H1 (cell line): ENCODE results near the gene LURAP1L. TPM values are rescaled to one million over a fixed set of nuclear protein-coding genes. Genes with fewer than 3 reads are reported as not detected.

Source experiments
- JUND ChIP-seq: IDR thresholded peaks from 2 replicates; pipeline ENCODE4 v1.6.1; 2011; ENCODE audit warnings: mild to moderate bottlenecking, improper control_type of control experiment, low read length
- PHF8 ChIP-seq: fragments of 200-600 bp; sonication (generic); conservative IDR thresholded peaks from 2 replicates; pipeline ENCODE4 v1.7.1; 2012; ENCODE audit warnings: low read depth, mild to moderate bottlenecking, inconsistent platforms, low read length, moderate library complexity
- POU5F1 ChIP-seq: IDR thresholded peaks from 2 replicates; pipeline ENCODE4 v1.6.1; 2011; ENCODE audit warnings: low read depth, mild to moderate bottlenecking, low read length, moderate library complexity
- RNF2 ChIP-seq: fragments of 200-900, 300-1000 bp; sonication (generic); IDR thresholded peaks from 2 replicates; pipeline ENCODE4 v1.7.1; 2016; ENCODE audit warnings: borderline replicate concordance, low read depth, mild to moderate bottlenecking, antibody characterized with exemption, low read length; ENCODE audit not compliant: poor library complexity, severe bottlenecking; ENCODE audit errors: missing control alignments
- TAF7 ChIP-seq: optimal IDR thresholded peaks from 2 replicates; pipeline ENCODE3; 2011; ENCODE audit warnings: low read depth, mild to moderate bottlenecking, inconsistent platforms, low read length, moderate library complexity, borderline replicate concordance
- USF2 ChIP-seq: IDR thresholded peaks from 2 replicates; pipeline ENCODE4 v1.6.1; 2011; ENCODE audit warnings: low read length, improper control_type of control experiment
- polyA plus RNA-seq, 7 experiments: library from polyadenylated mRNA; depleted of rRNA in 3 of 7; stranded (reverse) in 5 of 7; unstranded in 2 of 7; fragments of >200 nt in 5 of 7; fragments of 200-250 nt in 2 of 7; gene quantifications; 1 replicate in 5 of 7; 2 replicates in 1 of 7; 4 replicates in 1 of 7; pipeline versions ENCODE4 v1.2.1 to v1.2.3, GENCODE V29; 2011 to 2013; ENCODE audit warnings: missing spikeins in 2 of 7, mixed read lengths in 2 of 7
- total RNA-seq: library from RNA; stranded (reverse); fragmentation: NEBNext Ultra II Directional; extraction: Animal tissue kit (Norgen Biotek cat#: 25700); gene quantifications from 2 replicates; pipeline ENCODE4 v1.2.1, GENCODE V29; 2021

Gene LURAP1L
- total and polyA plus RNA-seq, 2 of the 8 experiments (the other 6 are each of a cell fraction or from before 2014, with no cell fraction given) = 0.63 to 1.2 TPM

- TF ChIP-seq PHF8 (no peak), TAF7 (no peak), USF2 (no peak), POU5F1 (no peak), JUND (no peak), RNF2 (no peak)
Measured at GRCh38 chr9:12748954-12749353, 25.9 kb upstream of the LURAP1L start (continued).
